HFFc6 (cell line): ENCODE measurements around the gene SNCAIP. TPM values are rescaled to one million over a fixed set of nuclear protein-coding genes. Genes with fewer than 3 reads are reported as not detected.

Experiments used
- DNase-seq: peaks from one replicate; pipeline ENCODE4 v3.0.0-alpha.2; 2018
- H3K27ac Mint-ChIP-seq: 2 replicates; pipeline ENCODE4 v1.8.0; 2020; ENCODE audit warnings: mild to moderate bottlenecking, mixed read lengths
- H3K27me3 Mint-ChIP-seq: 2 replicates; pipeline ENCODE4 v1.8.0; 2021; ENCODE audit warnings: mild to moderate bottlenecking, moderate library complexity, mixed read lengths; ENCODE audit not compliant: insufficient read depth
- H3K36me3 Mint-ChIP-seq: 2 replicates; pipeline ENCODE4 v1.8.0; 2021; ENCODE audit warnings: low read depth, mixed read lengths
- H3K4me1 Mint-ChIP-seq: 2 replicates; pipeline ENCODE4 v1.8.0; 2020; ENCODE audit warnings: low read depth, mixed read lengths
- H3K4me3 Mint-ChIP-seq: 2 replicates; pipeline ENCODE4 v1.8.0; 2020; ENCODE audit warnings: mild to moderate bottlenecking, moderate library complexity, mixed read lengths
- H3K9me3 Mint-ChIP-seq: 2 replicates; pipeline ENCODE4 v1.8.0; 2020; ENCODE audit warnings: mild to moderate bottlenecking, mixed read lengths
- CTCF ChIP-seq: fragments of 200-600 bp; sonication (generic); IDR thresholded peaks from 2 replicates; pipeline ENCODE4 v1.5.0; 2021; ENCODE audit warnings: antibody characterized with exemption, mild to moderate bottlenecking
- total RNA-seq, 6 experiments: library from RNA; stranded (reverse); fragmentation: NEBNext Ultra II Directional; extraction: Animal tissue kit (Norgen Biotek cat#: 25700); gene quantifications; 2 replicates in 1 of 6; 3 replicates in 5 of 6; pipeline ENCODE4 v1.2.3, GENCODE V29; 2021

Gene SNCAIP
- total RNA-seq, 6 experiments from 2014 or later, result 0.09 to 2.7 (median 1.3) TPM

GRCh38 chr5:122304471-122305215 lies 7.4 kb upstream of the SNCAIP start:
- Mint-ChIP-seq H3K27ac (no peak overlapping the region), H3K36me3 (no peaks in the 10 kb centered on the region), H3K9me3 (no peaks in the 10 kb centered on the region), H3K4me1 (no peaks in the 10 kb centered on the region), H3K4me3 (no peak overlapping the region), H3K27me3 (no peaks in the 10 kb centered on the region; the same call in 1 of the 2 replicates)
- no peak for DNase-seq
- no peak for TF ChIP-seq CTCF

DNA sequence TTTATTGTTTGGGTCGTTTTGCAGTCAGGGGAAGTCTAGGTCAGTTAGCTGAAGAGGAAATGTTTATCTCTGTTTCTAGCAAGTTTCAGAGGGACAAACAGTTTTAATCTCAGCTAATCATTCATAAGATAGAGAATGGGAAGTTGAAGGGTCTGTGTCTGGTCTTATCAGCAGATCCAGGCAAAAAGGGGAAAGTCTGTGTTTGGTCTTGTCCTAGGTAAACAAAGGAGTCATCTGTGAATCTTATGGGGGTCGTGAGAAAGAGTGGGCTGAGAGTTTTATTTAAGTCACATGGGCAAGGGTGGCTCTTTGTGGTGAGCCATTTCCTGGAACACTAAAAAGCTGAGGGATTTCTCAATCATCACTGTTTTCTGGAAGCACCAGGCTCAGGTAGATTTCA lies 5.6 kb upstream of the SNCAIP start:
- peaks cover 11% of the 10 kb centered on the region for H3K27me3 Mint-ChIP-seq
- DNase-seq, result no peak
- H3K36me3 Mint-ChIP-seq, result no peaks in the 10 kb centered on the region
- TF ChIP-seq CTCF, result no peak
- H3K4me1 Mint-ChIP-seq, result peaks cover 11% of the 10 kb centered on the region
- no peak overlapping the region for H3K4me3 Mint-ChIP-seq
- H3K9me3 Mint-ChIP-seq, result no peaks in the 10 kb centered on the region
- no peak overlapping the region for H3K27ac Mint-ChIP-seq

DNA sequence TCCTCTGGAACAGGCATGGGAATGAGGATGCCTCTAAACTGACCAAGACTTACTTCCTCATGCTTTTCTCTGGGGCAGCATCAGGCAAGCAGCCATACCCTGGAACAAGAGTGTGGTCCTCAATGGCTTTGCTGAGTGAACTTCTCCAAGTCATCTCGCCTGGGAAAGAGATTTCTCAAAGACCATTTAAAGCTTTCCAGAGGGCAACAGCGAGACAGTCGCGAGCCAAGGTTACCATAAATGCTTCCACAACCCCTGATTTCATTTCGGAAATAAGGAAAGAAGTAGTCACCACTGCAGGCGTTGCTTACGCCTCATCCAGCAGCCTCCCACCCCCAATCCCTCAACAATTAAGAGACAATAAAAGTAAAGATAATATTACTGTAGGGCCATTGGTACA lies 1.1 kb upstream of the SNCAIP start:
- H3K4me3 Mint-ChIP-seq, result peak overlapping the region; percentile 78
- no peak for DNase-seq
- no peaks in the 10 kb centered on the region for H3K9me3 Mint-ChIP-seq
- H3K4me1 Mint-ChIP-seq, result peaks cover 34% of the 10 kb centered on the region
- H3K27me3 Mint-ChIP-seq, result peaks cover 13% of the 10 kb centered on the region
- no peak for TF ChIP-seq CTCF
- H3K36me3 Mint-ChIP-seq, result no peaks in the 10 kb centered on the region
- H3K27ac Mint-ChIP-seq, result no peak overlapping the region

- TF ChIP-seq CTCF, result no peak
- Mint-ChIP-seq H3K9me3 (no peaks in the 10 kb centered on the region), H3K4me1 (peaks cover 34% of the 10 kb centered on the region), H3K36me3 (no peaks in the 10 kb centered on the region), H3K4me3 (peak overlapping the region; percentile 78), H3K27me3 (peaks cover 13% of the 10 kb centered on the region), H3K27ac (no peak overlapping the region)
- DNase-seq, result no peak
Measured at GRCh38 chr5:122311497-122311960, 508 bp upstream of the SNCAIP start.

GRCh38 chr5:122312591-122313406 lies 762 bp downstream of the SNCAIP start:
- Mint-ChIP-seq H3K4me1 (peaks cover 34% of the 10 kb centered on the region), H3K27me3 (peaks cover 13% of the 10 kb centered on the region), H3K9me3 (no peaks in the 10 kb centered on the region), H3K27ac (peak overlapping the region; percentile 35; the same call in 1 of the 2 replicates), H3K36me3 (no peaks in the 10 kb centered on the region), H3K4me3 (peak overlapping the region; percentile 91)
- DNase-seq, result peak; percentile 29
- no peak for TF ChIP-seq CTCF
